ENCODE data around the gene ANK2. TPM values are rescaled to one million over a fixed set of nuclear protein-coding genes. Genes with fewer than 3 reads are reported as not detected.

The ANK2 gene
- total and polyA plus RNA-seq, 2 of the 13 experiments (the other 11 are each of a cell fraction or from before 2014, with no cell fraction given), result 2.7 to 15.1 TPM

GRCh38 chr4:113117358-113117702, 67.9 kb downstream of the ANK2 start:
- Histone ChIP-seq H3K79me2 (ENCODE audit: insufficient read depth, low read length) (no peaks in the 10 kb centered on the region), H4K20me1 (ENCODE audit: insufficient read depth, low read length) (no peaks in the 10 kb centered on the region), H2AFZ (ENCODE audit: low read length) (peak overlapping the region; percentile 64), H3K4me2 (ENCODE audit: low read depth, low read length) (peak overlapping the region; percentile 86), H3K27me3 (ENCODE audit: control insufficient read depth in 1 of 2, insufficient read depth in 2 of 2, low read length in 2 of 2) (peaks cover 0 to 3% of the 10 kb centered on the region in 2 experiments; a peak in 1 of 5 replicates), H3K4me1 (ENCODE audit: insufficient read depth, low read length) (peaks cover 20% of the 10 kb centered on the region), H3K36me3 (replicated peaks in 1 of 2; ENCODE audit: control insufficient read depth in 1 of 2, insufficient read depth in 2 of 2, low read length in 2 of 2) (no peaks in the 10 kb centered on the region), H3K27ac (ENCODE audit: extremely low read length, insufficient read depth, low read length) (no peak overlapping the region), H3K9ac (ENCODE audit: insufficient read depth, low read depth, low read length) (peak overlapping the region; percentile 12; the same call in 1 of the 2 replicates), H3K9me3 (ENCODE audit: low read length) (no peaks in the 10 kb centered on the region), H3K4me3 (replicated peaks in 1 of 3; ENCODE audit: insufficient read depth in 1 of 3, low read depth in 2 of 3, low read length in 3 of 3) (peak overlapping the region; percentile 45 to 63 (median 57); a peak in 5 of 6 replicates)
- WGBS (ENCODE audit: low lambda C conversion rate), result 2% methylated on average over 3 of the region's 3 CpGs
- intact Hi-C loops (cut with micrococcal nuclease; ENCODE audit: unreplicated experiment), result no loop called here
- TF ChIP-seq SNAPC5 (CRISPR knock-in tag; IDR thresholded peaks at IDR 0.05; ENCODE audit: borderline replicate concordance), result no peak
- no peak for TF ChIP-seq PREB (CRISPR knock-in tag; IDR thresholded peaks at IDR 0.05)
- no peak for TF ChIP-seq ZNF766 (CRISPR knock-in tag; IDR thresholded peaks at IDR 0.05; ENCODE audit: borderline replicate concordance)
- no peak for TF ChIP-seq GZF1 (CRISPR knock-in tag; IDR thresholded peaks at IDR 0.05)
- no peak for TF ChIP-seq PHF5A (CRISPR knock-in tag; IDR thresholded peaks at IDR 0.05; ENCODE audit: low read depth, unreplicated experiment)
- TF ChIP-seq GATAD2A (CRISPR knock-in tag; IDR thresholded peaks at IDR 0.05), result no peak
- no peak for TF ChIP-seq KLF15 (CRISPR knock-in tag; IDR thresholded peaks at IDR 0.05; ENCODE audit: borderline replicate concordance)
- TF ChIP-seq GATA4 (IDR thresholded peaks at IDR 0.05; ENCODE audit: borderline replicate concordance, low read depth), result 0 out of 2 replicates have a peak, but pooled peaks have one; percentile 1
- TF ChIP-seq, protein P1, sequence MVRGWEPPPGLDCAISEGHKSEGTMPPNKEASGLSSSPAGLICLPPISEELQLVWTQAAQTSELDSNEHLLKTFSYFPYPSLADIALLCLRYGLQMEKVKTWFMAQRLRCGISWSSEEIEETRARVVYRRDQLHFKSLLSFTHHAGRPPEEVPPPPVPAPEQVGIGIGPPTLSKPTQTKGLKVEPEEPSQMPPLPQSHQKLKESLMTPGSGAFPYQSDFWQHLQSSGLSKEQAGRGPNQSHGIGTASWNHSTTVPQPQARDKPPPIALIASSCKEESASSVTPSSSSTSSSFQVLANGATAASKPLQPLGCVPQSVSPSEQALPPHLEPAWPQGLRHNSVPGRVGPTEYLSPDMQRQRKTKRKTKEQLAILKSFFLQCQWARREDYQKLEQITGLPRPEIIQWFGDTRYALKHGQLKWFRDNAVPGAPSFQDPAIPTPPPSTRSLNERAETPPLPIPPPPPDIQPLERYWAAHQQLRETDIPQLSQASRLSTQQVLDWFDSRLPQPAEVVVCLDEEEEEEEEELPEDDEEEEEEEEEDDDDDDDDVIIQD (CRISPR knock-in tag; IDR thresholded peaks at IDR 0.05; ENCODE audit: low read depth), result no peak
- TF ChIP-seq TIGD3 (CRISPR knock-in tag; IDR thresholded peaks at IDR 0.05; ENCODE audit: borderline replicate concordance), result no peak
- TF ChIP-seq SAP130 (CRISPR knock-in tag; IDR thresholded peaks at IDR 0.05; ENCODE audit: low read depth), result 0 out of 2 replicates have a peak, but pooled peaks have one; percentile 12
- TF ChIP-seq ATM (IDR thresholded peaks at IDR 0.05; ENCODE audit: borderline replicate concordance), result no peak
- no peak for TF ChIP-seq ATF6 (CRISPR knock-in tag; conservative IDR thresholded peaks at IDR 0.05)
- in situ Hi-C loops (cut with HindIII; ENCODE audit: extremely low pct_ligation_motif_present, low pct_unique_long_range_greater_than_20kb), result no loop called here
- peak; percentile 50 for ATAC-seq
- DNase-seq (ENCODE audit: low spot score), result no peak
- FAIRE-seq, result no peak
- no TSS peak for BruUV-seq (replicated peaks)
- ChIA-PET CTCF (ENCODE audit: low intra/inter-chr PET ratio, low total read pairs) (no interaction called here), POLR2A (interaction anchor here (1.3 to 1.8 kb wide), 2 partner anchors 25 to 30 kb away, joined by 3 to 5 read pairs; no protein-coding TSS in a partner anchor)
